GM12872 (cell line): Measurements from ENCODE around the gene TECR.

Experiments used
- TF ChIP-seq, protein P1 (sequence below): IDR thresholded peaks from 3 replicates; pipeline ENCODE4 v1.5.1; 2011; ENCODE audit warnings: low read depth, mild to moderate bottlenecking, low read length, moderate library complexity; ENCODE audit not compliant: insufficient read depth

Gene TECR, protein sequence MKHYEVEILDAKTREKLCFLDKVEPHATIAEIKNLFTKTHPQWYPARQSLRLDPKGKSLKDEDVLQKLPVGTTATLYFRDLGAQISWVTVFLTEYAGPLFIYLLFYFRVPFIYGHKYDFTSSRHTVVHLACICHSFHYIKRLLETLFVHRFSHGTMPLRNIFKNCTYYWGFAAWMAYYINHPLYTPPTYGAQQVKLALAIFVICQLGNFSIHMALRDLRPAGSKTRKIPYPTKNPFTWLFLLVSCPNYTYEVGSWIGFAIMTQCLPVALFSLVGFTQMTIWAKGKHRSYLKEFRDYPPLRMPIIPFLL

DNA sequence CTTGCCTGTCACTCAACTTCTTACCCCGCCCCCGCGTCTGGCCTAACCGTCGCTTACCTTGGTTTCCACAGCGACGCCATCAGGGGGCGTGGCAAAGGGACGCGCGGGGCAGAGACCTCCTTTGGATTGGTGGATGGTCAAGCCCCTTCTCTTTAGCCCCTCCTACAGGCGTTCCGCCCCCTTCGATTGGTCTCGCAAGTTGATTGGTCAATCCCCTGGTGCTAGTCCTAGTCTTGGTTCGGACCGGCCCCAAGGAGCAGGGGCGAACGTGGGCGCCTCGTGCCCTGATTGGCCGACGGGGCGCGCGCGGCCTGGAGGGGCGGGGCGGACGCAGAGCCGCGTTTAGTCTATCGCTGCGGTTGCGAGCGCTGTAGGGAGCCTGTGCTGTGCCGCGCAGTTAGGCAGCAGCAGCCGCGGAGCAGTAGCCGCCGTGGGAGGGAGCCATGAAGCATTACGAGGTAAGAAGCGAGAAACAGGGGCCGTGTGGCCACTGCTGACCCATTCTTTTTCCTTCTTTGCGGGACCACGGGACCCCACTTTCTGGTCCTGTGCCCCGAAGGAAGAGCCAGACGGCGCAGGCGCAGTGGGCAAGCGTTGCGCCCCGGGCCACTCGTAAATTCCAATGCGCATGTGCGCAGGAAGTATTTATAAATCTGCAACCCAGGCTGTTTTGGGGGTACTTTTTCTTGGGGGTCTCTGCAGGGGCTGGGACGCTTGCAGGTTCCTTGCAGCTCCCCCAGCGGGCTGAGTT lies at the start of gene TECR:
Gene TECR (plus strand): TSS at position 341 of the 751 bp plus-strand sequence. CDS start 103 bp downstream, at position 444.
- TF ChIP-seq, protein P1, sequence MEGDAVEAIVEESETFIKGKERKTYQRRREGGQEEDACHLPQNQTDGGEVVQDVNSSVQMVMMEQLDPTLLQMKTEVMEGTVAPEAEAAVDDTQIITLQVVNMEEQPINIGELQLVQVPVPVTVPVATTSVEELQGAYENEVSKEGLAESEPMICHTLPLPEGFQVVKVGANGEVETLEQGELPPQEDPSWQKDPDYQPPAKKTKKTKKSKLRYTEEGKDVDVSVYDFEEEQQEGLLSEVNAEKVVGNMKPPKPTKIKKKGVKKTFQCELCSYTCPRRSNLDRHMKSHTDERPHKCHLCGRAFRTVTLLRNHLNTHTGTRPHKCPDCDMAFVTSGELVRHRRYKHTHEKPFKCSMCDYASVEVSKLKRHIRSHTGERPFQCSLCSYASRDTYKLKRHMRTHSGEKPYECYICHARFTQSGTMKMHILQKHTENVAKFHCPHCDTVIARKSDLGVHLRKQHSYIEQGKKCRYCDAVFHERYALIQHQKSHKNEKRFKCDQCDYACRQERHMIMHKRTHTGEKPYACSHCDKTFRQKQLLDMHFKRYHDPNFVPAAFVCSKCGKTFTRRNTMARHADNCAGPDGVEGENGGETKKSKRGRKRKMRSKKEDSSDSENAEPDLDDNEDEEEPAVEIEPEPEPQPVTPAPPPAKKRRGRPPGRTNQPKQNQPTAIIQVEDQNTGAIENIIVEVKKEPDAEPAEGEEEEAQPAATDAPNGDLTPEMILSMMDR, result no peak

DNA sequence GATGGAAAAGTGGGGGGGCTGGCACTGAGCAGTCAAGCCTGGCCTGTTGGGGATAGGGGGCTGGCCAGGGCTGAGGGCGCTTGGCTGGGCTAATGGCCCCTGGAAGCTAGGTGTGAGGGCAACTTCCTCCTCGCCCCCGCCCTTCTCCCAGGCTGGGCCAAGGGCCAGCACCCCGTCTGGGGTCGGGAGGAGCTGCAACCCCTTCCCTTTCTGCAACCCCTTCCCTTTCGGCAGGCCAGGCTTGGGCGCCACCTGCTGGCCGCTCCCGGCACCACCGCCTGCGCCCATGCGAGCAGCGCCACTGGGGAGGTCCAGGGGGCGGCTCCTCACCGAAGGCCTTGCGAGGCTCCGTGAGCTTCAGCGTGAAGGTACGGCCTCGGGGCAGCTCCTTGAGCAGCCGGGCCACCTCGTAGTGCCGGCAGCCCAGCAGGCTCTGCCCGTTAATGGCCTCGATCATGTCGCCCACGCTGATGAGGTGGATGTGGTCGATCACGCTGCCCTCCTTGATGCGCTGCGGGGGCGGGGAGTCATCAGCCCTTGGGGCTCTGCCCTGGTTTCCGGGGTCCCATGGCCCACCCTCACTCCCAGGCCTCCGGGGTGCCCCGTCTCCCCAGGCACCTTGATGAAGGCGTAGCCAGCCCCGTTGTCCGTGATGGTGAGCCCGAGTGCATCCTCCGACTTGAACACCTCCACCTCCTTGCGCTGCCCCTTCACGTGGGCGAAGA lies 49.3 kb upstream of the TECR start:
- TF ChIP-seq, protein P1, result peak; percentile 94

DNA sequence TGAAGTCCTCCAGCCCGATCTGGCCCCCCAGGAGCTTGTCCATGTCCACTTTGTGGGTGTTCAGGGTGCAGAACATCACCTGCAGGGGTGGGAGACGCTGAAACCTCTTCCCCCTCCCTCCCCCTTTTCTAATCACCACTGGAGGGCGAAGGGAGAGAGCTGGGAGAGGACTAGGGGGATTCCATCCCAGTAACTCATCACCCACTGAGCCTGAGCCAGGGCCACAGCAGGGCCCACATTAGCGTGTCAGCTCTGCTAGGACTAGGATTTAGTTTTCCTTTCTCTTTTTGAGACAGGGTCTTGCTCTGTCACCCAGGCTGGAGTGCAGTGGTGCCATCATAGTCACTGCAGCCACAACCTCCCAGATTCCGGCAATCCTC lies 48.7 kb upstream of the TECR start:
- TF ChIP-seq, protein P1, result 0 out of 3 replicates have a peak, but pooled peaks have one; percentile 2

DNA sequence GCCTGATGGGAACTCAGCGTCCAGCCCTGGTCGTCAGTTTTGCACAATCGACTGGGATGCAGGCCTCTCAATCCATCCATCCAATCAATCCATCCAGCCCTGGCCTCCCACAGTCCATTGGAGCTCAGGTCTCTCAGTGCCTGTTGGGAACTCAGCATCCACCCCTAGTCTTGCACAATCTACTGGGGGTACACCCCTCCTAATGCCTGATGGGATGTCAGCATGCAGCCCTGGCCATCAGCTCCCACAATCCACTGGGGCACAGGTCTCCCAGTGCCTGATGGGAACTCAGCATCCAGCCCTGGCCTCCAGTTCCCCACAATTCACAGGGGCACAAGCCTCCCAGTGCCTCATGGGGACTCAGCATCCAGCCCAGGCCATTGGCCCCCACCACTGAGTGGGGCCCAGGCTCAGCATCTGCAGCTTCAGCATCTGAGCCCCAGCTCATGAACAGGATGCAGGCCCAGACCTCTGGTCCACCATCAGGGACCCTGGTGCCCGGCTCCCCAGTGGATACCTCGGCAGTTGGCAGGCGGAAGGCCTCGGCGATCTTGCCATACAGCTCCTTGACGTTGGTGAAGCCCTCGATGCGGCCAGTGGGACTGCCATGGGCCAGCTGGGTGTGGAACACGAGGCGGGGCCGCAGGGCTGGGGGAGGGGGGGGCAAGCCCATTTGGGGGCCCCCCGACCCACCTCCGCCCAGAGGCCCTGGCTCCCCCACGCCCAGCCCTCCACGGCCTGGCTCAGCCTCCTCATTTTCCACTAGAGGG lies 47.0 kb upstream of the TECR start:
- TF ChIP-seq, protein P1, result no peak

DNA sequence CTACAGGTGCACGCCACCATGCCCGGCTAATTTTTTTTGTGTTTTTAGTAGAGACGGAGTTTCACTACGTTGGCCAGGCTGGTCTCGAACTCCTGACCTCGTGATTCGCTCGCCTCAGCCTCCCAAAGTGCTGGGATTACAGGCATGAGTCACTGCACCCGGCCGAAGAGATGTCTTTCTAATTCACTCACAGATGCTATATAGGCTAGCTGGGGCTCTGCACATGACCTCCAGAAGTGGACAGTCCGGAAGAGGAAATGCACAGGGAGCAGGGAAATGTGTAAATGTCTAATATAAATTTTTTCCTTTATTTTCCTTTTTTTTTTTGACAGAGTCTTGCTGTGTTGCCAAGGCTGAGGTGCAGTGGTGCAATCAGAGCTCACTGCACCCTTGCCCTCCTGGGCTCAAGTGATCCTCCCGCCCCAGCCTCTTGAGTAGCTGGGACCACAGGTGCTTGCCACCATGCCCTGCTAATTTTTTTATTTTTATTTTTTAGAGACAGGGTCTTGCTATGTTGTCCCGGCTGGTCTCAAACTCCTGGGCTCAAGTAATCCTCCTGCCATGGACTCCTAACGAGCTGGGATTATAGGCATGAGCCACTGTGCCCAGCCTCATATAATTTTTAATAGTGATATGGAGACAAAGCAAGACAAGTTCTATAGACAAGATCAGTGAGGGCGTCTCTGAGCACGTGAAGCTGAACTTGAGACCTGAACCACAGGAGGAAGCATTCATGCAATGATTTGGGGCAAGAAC lies 41.8 kb upstream of the TECR start:
- TF ChIP-seq, protein P1, result no peak

DNA sequence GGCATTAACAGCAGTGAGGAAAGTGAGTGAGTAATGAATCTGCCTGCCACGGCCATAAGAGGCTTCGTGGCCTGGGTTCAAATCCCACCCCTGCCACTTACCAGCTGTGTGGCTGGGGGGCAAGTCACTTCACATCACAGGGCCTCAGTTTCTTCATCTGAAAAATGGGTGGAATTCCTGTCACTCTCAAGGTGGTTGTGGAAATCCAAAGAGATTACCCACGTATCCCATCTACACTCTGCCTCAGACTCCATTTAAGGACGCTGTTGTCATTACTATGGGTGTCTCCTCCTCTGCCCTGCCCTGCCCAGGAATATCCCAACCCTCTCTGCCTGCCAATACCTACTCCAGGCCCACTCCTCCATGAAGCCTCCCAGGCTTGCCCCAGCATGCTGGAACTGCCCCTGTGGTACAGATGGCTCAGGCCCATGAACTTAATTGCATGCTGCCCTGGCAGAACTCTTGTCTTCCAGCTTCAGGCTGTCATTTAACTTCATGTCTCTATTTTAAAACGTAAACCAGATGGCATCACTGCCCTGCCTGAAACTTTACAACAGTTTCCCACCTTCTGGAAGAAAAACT lies 36.5 kb upstream of the TECR start:
- TF ChIP-seq, protein P1, result no peak
